Cardiac muscle cell (in vitro differentiated cells and primary cell): ENCODE measurements around the gene TDRD9. TPM values are rescaled to one million over a fixed set of nuclear protein-coding genes. Genes with fewer than 3 reads are reported as not detected.

Source experiments
- DNase-seq, 2 donors: peaks; one replicate each; pipeline versions ENCODE4 v3.0.0 to v3.0.0-alpha.2; 2010 to 2017; ENCODE audit warnings: low read depth in 1 of 2, low spot score in 1 of 2
- H3K27ac ChIP-seq: fragments of 200-600 bp; sonication (generic); 2 replicates; pipeline ENCODE4 v1.5.1; 2016
- H3K27me3 ChIP-seq: fragments of 200-600 bp; sonication (generic); 2 replicates; pipeline ENCODE4 v1.6.0; 2016; ENCODE audit warnings: control low read depth
- H3K36me3 ChIP-seq: fragments of 200-600 bp; sonication (generic); 2 replicates; pipeline ENCODE4 v1.5.1; 2016; ENCODE audit warnings: control low read depth
- H3K4me1 ChIP-seq: fragments of 200-600 bp; sonication (generic); 2 replicates; pipeline ENCODE4 v1.8.1; 2017; ENCODE audit warnings: low read depth, mild to moderate bottlenecking, mixed run types
- H3K4me3 ChIP-seq: fragments of 200-600 bp; sonication (generic); 2 replicates; pipeline ENCODE4 v1.5.1; 2016; ENCODE audit warnings: mild to moderate bottlenecking
- H3K9me3 ChIP-seq: fragments of 200-600 bp; sonication (generic); 2 replicates; pipeline ENCODE4 v1.5.1; 2017; ENCODE audit warnings: low read depth, mild to moderate bottlenecking, control low read depth
- CTCF ChIP-seq: IDR thresholded peaks from 2 replicates; pipeline ENCODE4 v1.5.1; 2012; ENCODE audit warnings: low read depth, mild to moderate bottlenecking, low read length
- polyA plus RNA-seq: library from polyadenylated mRNA; unstranded; fragments of >200 nt; fragmentation: Nextera tagmentation; extraction: Ambion mirVana; gene quantifications from 2 replicates; pipeline ENCODE4 v1.2.1, GENCODE V29; 2016
- total RNA-seq: library from RNA; depleted of rRNA; stranded (reverse); fragments of >200 nt; gene quantifications from 2 replicates; pipeline ENCODE4 v1.2.3, GENCODE V29; 2016

The TDRD9 gene
- total and polyA plus RNA-seq, 2 experiments from 2014 or later: 0.31 TPM; not detected in 1

- Histone ChIP-seq H3K27me3 (no peaks in the 10 kb centered on the region), H3K36me3 (no peaks in the 10 kb centered on the region), H3K4me1 (peaks cover 4% of the 10 kb centered on the region), H3K9me3 (no peaks in the 10 kb centered on the region), H3K4me3 (no peak overlapping the region), H3K27ac (no peak overlapping the region)
- no peak for DNase-seq
- no peak for TF ChIP-seq CTCF
Observed at GRCh38 chr14:103890821-103891666, 37.2 kb upstream of the TDRD9 start.

GRCh38 chr14:103891667-103892215 is 36.5 kb upstream of the TDRD9 start:
- TF ChIP-seq CTCF: no peak
- H3K27me3 ChIP-seq: no peaks in the 10 kb centered on the region
- no peak overlapping the region for H3K4me3 ChIP-seq
- no peaks in the 10 kb centered on the region for H3K36me3 ChIP-seq
- no peaks in the 10 kb centered on the region for H3K9me3 ChIP-seq
- no peak for DNase-seq
- no peaks in the 10 kb centered on the region for H3K4me1 ChIP-seq
- H3K27ac ChIP-seq: no peak overlapping the region

- no peak for TF ChIP-seq CTCF
- H3K36me3 ChIP-seq: no peaks in the 10 kb centered on the region
- H3K4me1 ChIP-seq: no peaks in the 10 kb centered on the region
- H3K4me3 ChIP-seq: no peak overlapping the region
- H3K27me3 ChIP-seq: no peaks in the 10 kb centered on the region
- no peak overlapping the region for H3K27ac ChIP-seq
- no peaks in the 10 kb centered on the region for H3K9me3 ChIP-seq
- no peak for DNase-seq
Observed at GRCh38 chr14:103892247-103892646, 36.0 kb upstream of the TDRD9 start.

- no peak overlapping the region for H3K4me3 ChIP-seq
- no peaks in the 10 kb centered on the region for H3K9me3 ChIP-seq
- no peaks in the 10 kb centered on the region for H3K27me3 ChIP-seq
- no peak for TF ChIP-seq CTCF
- no peak for DNase-seq
- H3K27ac ChIP-seq: no peak overlapping the region
- H3K36me3 ChIP-seq: no peaks in the 10 kb centered on the region
- no peaks in the 10 kb centered on the region for H3K4me1 ChIP-seq
Observed at GRCh38 chr14:103894034-103894722, 34.1 kb upstream of the TDRD9 start.

- H3K4me1 ChIP-seq: no peaks in the 10 kb centered on the region
- TF ChIP-seq CTCF: no peak
- no peak overlapping the region for H3K4me3 ChIP-seq
- H3K27me3 ChIP-seq: no peaks in the 10 kb centered on the region
- H3K9me3 ChIP-seq: no peaks in the 10 kb centered on the region
- H3K36me3 ChIP-seq: no peaks in the 10 kb centered on the region
- H3K27ac ChIP-seq: no peak overlapping the region
- DNase-seq: no peak
Observed at GRCh38 chr14:103894723-103895059, 33.6 kb upstream of the TDRD9 start.
